Inferior parietal cortex (tissue), 1 donor: Measurements from ENCODE around the gene GPR83.
"Not testable (repeated sequence)": the region's sequence is repeated elsewhere in the genome, so short reads cannot be mapped to it uniquely, and the experiment has no call there.

ENCODE experiments used
- DNase-seq: peaks from one replicate; pipeline ENCODE4 v3.0.0-alpha.2; 2016; ENCODE audit errors: extremely low spot score

GPR83 gene

DNA sequence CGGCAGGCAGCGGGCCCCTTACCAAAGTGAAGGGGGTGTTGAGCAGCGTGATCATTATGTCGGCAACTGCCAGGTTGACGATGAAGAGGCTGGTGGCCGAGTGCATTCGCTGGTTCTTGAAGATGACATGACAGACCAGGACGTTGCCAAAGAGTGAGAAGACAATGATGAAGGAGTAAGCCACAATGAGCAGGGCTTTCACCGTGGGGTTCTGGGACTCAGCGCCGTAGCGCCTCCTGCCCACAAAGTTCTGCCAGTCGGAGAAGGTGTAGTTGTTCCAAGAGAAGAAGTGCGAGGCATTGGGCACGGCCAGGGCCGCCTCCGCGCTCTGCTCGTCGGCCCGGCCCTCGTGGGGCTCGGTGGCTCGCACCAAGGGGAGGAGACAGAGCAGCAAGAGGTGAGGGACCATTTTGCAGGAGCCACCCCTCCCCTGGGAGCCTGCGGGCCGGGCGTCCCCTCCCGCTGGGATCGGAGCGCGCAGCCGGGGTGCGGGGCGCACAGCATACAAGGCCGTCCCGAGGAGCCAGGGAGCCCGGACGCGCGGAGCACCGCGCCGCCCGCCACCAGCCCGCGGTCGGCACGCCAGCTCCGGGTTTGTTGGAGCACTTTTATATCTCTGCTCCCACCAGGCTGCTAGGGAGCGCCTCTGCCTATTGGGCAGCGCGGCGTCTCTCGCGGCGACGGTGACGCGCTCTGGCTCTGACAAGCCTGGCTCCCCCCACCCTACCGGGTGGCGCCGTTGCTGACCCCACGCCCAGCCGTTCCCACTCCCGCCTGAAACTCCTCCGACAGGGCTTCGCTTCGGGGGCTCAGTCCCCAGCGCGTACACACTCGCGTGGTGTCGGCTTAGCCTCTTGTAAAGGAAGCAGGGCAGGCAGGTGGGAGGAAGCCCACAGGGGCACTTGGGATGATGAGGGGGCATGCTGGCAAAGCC lies at the start of gene GPR83:
Gene GPR83 (minus strand): TSS at position 581 of the 934 bp plus-strand sequence. CDS start 172 bp downstream, at position 409.
- DNase-seq = no peak

DNA sequence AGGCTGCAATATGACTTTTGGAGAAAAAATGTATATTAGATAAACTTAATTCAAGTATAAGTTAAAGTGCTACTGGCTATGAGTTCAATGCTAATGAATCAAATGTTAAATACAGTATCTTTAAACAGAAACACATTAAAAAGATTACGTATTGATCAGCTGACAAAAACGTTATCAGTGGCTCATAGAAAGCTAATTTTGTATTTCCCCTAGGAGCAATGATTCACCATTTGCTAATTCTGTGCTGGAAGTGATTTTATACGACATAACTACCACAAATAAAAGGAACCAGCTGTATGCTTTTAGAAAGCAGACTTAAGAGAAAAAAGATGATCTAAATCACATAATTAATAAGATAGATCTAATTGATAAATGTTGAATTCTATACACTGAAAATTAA lies 48.8 kb upstream of the GPR83 start:
- DNase-seq = no peak

DNA sequence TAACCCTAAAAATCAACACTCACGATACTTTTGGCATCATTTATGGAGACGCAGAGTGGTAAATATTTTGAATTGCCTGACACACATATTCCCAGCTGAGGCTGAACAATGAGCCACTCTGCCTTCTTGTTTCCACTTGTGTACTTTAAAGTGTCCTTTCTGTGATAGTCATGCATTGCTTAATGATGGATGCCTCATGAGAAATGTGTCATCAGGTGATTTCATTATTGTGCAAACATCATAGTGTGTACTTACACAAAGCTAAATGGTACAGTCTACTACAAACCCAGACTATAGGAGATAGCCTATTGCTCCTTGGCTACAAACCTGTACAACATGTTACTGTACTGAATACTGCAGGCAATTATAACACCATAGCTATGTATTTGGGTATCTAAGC lies 48.2 kb upstream of the GPR83 start:
- DNase-seq = no peak

DNA sequence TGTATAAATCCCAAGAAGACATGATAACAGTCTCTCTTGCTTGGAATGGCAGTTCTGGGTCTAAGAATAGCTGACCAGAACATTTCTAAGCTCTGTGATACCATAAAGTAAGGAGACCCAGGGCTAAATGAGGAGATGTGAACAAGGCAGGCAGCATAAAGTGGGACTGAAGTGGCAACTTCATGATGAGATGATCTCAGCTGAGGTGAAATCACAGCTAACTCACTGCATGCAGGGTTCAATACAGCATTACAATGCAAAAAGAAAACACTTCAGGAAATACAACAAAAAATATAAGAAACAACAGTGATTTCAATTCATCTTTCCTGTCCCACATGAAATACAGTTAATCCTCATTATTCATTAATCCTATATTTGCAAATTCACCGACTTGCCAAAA lies 47.8 kb upstream of the GPR83 start:
- no peak for DNase-seq

DNA sequence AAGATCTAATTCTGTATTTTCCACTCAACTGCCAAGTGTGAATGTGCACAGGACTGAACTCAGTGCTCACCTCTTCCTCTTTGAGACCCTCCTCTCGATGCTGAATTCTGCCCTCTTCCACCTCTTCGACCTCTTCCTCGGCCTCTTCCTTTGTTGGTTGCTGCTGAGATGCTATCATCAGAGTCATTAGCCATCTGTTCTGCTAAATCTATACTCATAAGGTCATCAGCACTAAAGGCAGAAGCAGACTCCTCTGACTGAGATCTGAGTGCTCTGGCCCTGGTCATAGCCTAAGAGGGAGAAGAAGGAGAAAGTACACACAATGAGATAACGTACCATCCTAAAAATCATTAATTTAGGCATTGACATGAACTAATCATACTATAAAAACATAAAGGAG lies 45.9 kb upstream of the GPR83 start:
- DNase-seq = no peak

DNA sequence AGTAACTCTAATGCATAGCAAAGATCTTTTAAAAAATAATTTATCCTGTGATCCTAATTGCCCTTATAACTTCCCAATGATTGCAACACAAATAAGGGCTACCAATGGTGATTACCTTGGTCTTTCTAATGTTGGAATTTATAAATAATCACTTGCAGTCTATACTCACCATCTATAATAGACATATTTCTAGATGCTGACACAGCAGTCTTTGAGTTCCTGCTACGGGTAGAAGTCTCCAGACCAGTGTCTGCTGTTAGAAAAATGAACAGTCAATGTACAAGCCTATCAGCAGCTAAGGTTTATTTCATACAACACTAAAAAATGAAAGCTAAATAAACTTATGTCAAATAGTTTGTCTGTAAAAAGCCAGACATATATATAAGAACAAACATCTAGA lies 44.4 kb upstream of the GPR83 start:
- no peak for DNase-seq

DNA sequence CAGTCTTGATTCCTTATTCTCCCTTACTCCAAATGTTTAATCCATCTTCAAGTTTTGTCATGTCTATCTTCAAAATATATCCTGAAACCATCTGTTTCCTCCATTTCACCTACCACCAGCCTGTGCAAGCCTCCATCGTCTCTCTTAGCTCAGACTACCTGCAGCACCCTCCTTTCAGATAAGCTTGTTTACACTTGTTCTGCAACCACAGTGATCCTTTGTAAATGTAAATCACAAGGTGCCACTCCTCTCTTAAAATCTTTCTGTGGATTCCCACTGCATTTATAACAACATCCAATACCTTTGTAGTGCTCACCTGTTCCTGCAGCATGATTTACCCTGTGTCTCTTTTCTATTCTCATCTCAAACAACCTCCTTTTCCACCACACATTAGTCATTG lies 31.8 kb upstream of the GPR83 start:
- DNase-seq = no peak

DNA sequence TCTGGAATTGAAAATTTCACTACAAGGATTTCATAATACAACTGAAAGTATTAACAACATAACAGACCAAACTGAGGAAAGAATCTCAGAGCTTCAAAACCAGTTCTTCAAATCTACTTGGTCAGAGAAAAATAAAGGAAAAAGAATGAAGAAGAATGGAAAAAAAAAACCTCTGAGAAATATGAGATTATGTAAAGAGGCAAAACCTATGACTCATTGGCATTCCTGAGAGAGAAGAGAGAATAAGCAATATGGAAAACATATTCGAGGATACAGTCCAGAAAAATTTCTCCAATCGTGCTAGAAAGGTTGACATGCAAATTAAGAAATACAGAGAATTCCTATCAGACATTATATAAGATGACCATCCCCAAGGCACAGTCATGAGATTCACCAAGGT lies 23.4 kb upstream of the GPR83 start:
- DNase-seq = no peak

DNA sequence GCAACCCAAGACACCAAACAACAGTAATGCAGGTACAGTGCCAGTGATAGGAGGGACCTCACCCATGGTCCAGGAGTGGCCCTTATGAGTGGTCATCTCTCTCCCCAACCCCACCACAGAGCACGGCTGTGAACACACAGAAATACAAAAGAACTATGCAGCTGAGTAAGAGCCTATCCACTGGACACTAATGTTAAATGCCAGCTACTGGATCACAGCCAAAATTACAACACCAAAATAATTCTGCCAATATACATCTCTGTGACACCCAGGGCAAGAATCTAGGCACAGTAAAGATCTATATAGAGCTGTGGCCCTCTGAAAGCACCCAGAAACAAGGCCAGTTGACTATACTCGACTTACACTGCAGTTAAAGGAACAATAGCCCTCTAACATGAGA lies 22.8 kb upstream of the GPR83 start:
- no peak for DNase-seq

DNA sequence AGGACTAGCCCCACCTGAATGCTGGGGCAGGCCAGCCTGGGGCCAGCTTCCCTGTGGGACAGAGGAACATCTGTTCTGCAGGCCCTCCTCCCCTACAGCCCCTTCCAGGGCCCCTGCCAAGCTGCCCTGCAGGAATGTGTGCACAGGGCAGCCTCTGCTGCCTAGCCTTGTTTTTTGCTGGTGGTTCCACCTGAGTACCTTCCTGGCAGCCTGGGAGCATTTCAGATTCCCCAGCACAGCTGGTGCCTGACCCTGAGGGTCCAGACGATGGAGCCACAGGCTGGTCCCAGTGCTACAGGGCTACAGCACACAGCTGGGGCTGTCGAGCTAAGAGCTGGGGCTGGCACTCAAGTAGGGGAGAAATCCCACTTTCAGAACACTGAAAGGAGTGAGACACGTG lies 22.3 kb upstream of the GPR83 start:
- DNase-seq = no peak

DNA sequence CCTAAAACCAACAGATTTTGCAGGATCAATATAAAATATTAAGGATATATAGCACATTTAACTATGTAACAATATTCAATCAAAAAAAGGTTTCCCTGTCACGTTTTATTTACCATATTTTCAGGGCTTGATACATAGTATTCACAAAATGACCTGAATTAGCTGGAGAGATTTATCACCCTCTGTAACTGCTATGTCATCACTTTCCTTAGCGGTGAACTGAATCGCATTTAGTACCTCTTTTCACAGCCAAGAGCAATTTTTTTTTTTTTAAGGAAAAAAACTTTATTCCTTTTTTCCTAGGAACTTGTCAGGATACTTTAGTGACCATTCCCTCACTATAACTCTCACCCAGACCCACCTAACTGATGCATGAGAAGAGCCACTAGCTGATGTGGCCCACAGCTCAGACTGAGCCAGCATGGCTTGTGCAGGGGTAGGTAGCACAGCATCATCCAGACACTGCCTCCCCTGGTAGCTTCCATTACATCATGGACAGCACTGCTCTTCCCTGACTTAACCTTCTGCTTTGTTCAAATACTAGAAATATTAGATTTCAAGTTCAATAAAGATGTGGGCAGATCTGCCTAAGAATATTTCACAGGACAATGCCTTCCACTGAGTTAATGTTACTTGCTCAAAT lies 17.0 kb upstream of the GPR83 start:
- no peak for DNase-seq

DNA sequence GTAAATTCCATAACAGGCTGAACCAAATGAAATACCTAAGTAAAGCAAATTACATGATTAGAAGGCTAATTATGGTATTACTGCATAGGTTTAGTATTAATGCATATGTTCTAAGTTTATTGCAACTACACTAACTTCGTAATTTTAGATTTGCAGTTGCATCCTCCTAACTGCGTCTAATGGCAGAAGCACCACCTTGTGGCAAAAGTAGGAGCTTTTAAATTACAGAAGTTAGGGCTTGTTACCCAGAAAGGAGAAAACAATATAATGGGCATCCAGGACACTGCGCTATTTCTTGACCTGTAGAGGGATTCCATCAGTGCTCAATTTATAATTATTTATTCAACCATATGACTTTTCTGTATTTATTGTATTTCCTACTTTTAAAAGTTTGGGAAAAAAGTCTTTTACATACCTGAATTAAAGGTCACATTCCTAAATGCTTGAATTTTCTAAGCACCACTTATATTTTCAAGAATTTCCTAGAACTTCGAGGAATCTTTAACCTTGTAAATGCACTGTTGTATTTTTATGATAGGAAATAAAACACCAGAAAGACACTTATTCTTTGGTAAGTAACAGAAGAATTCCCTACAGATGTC lies 16.3 kb upstream of the GPR83 start:
- peak; percentile 67 for DNase-seq

DNA sequence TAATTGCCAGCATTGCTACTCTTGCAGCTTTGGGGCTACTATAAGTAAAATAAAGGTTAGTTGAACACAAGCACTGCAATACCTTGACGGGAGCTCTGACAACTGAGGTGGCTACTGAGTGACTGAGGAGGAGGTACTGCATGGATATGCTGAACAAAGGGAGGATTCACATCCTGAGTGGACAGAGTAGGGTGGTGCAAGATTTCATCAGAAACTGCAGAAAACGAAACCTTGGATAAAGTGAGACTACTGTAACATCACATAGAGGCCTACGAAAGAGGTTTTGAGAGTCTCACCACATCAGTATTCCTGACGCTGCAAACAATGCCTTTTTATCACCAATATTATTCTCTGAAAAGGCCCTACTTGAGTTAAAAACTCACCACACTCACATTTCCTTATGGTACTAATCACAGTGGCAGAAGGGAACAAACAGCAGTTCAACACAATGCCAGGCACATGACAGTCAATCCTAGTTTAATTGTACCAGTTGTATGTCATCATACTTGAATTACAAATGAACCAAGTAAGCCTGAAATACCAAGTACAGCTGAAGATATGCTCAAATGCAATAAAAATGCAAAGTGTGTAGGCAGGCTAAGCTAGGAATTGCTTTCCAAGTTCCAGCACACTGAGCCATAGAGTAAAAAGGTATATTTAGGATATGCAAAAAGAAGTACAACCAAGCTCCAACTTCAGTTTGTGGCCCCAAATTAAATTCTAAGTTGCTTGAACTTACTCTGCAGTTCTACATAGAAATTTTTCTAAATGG lies 4.0 kb upstream of the GPR83 start:
- no peak for DNase-seq

DNA sequence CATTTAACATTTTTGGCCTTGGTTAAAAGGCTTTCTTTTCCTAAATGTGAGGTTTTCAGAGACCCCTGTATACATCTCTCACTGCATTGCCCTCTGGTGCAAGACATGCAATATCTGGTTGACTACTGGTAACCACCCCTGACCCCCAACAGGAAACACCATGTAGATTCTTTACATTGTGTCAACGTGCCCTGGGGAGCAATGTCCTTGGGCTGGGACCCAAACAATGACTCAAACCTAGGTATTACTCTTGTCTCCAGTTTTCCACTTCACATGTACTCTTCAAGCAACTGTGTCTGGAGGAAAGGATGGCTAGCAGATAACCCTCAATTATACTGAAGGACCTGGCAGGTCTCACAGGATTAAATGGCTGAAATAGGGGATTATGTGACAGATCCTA lies 1.1 kb upstream of the GPR83 start:
- DNase-seq = no peak

DNA sequence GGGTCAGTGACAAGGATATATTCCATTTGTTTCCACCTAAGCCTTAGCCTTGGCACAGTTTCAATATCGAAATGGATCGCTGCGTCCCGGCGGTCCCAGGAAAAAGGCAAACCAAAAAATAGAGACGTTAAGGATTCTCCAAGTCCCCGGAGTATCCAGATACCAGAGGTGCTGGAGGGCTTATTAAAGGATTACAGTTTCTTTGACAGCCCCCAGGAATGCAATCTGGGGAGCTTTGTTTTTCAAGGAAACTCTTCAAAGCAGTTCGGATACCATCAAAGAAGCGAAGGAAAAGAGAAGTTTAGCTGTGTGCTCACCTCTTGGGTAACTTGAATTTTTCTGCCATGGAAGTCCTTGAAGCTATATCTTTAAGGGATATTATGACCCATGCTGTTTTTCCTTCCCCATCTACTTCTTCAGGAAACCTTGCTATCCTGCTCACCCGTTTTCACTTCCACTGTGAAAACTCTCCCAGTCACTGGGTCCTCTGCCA lies 600 bp upstream of the GPR83 start:
- DNase-seq = no peak

DNA sequence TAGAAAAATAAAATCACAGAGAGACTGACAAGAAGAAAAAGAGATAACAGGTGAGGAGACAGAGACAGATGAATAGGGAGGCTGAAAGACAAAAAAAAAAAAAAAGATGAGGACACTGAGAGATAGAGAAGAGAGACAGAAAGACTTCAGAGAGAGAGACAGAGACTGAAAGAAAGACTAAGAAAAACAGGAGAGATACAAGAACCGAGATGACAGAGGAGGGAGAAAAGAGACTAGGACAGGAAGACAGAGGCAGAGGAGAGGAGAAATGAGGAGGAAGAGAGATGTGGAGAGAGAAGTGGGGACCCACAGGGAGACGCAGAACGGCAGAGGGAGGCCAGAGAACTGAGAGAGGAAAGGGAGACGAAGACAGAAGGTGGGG lies 771 bp downstream of the GPR83 start:
- DNase-seq = no peak

DNA sequence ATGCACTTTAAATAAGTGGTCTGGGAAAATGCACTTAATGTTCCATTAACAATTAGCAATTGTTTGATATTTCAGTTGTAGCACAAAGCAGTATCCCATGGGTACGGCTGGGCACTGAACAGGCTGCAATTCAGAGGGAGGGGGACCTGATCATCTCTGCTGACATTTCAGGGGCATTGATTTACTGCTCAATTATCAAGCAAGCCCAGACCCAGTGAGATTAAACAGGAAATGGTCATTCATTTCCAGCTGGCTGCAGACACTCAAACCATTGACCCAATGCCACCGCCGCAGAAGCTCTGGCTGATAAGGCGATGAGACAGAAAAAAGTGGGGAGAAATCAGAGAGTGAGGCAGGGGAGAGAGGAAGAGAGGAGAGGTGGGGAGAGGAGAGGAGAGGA lies 1.2 kb downstream of the GPR83 start:
- no peak for DNase-seq

DNA sequence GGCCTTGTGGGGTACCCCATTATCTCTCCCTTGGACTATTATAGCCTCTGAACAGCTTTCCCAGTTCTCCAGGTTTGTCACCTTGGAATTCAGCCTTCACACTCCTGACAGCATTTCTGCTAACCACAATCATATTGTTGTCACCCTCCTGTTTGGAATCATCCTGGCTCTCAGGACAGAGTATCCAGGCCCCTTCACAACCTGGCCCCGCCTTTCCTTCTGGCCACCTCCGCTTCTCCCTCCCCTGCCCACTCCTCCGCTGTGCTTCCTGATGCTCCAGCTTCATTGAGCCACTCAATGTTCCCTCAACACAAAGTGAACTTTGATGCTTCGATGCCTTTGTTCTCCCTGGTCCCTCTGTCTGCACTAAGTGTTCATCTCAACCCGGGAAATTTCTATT lies 3.1 kb downstream of the GPR83 start:
- no peak for DNase-seq

DNA sequence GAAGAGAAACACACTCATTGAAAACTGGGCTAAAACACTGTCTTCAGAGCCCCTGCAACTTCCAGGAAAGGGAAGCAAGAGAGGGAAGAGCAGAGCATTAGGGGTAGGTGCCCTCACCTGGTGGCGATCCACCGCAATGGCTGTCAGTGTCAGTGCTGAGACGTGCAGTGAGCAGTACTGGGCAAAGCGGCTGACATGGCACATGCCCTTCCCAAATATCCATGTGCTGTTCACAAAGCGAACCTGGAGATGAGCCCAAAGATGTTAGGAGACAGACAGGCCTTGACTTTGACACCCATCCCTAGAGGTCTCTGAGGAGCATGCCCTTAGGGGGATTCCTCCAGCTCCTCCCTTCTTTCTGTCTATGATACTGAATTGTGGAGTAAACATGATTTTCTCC lies 4.9 kb downstream of the GPR83 start:
- DNase-seq = no peak

DNA sequence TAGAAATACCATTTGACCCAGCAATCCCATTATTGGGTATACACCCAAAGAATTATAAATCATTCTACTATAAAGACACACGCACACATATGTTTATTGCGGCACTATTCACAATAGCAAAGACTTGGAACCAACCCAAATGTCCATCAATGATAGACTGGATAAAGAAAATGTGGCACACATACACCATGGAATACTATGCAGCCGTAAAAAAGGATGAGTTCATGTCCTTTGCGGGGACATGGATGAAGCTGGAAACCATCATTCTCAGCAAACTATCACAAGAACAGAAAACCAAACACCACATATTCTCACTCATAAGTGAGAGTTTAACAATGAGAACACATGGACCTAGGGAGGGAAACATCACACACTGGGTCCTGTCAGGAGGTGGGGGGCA lies 9.3 kb downstream of the GPR83 start:
- DNase-seq = not testable (repeated sequence)

DNA sequence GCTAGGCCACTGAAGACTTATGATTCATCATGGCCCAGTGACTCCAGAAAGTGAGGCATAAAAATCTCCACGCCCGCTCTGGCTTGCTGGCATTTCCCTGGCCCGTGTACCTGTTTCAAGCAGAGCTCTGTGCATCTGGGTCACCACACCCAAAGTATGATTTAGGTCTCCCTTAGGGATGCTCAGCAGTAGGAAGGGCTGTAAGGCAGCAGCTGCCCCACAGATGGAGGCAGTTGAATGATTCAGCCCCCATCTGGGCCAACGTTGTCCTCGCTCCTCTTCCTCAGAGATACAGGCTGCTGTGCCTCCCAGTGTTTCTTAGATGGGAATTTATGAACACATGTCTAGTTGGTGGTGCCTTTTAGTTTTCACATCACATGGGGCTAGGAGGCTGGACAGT lies 21.6 kb downstream of the GPR83 start:
- no peak for DNase-seq

DNA sequence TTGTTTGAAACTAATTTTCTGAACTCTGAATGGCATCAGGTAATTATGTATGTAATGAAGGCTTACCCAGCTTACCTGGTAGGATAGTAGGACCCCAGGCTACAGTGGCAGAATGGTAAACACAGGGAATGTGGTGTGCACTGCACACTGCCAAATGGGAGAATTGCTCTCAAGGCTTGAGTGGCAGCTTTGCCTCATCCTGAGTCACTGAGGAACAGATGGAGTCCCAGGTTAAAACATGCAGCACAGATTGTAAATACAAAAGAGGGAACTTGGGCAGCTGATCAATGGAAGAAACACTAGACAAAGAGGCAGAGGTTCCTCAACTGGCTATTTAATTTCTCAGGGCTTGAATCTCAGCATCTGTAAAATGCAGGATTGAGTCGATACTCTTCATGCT lies 24.4 kb downstream of the GPR83 start:
- DNase-seq = no peak
